Ascending aorta (tissue), 2 donors: ENCODE measurements around the gene TMPRSS5. TPM values are rescaled to one million over a fixed set of nuclear protein-coding genes. Genes with fewer than 3 reads are reported as not detected.
A peak's percentile ranks its signal among the peaks of the same experiment; 100 is the strongest.
"Not testable (repeated sequence)": the region's sequence is repeated elsewhere in the genome, so short reads cannot be mapped to it uniquely, and the experiment has no call there.

Source experiments
- DNase-seq, 2 donors: peaks; one replicate each; pipeline ENCODE4 v3.0.0-alpha.2; 2019; ENCODE audit warnings: low spot score in 2 of 2
- H3K27ac ChIP-seq, 2 donors: fragments of 200-600 bp; sonication (generic); one replicate each; pipeline ENCODE4 v1.5.1; 2016 to 2017; ENCODE audit warnings: mild to moderate bottlenecking in 1 of 2
- H3K27me3 ChIP-seq: fragments of 200-600 bp; sonication (generic); one replicate; pipeline ENCODE4 v1.5.1; 2017
- H3K36me3 ChIP-seq, 2 donors: fragments of 200-600 bp; sonication (generic); one replicate each; pipeline ENCODE4 v1.5.1; 2016
- H3K4me1 ChIP-seq, 2 donors: fragments of 200-600 bp; sonication (generic); one replicate each; pipeline ENCODE4 v1.5.1; 2016 to 2017; ENCODE audit warnings: mild to moderate bottlenecking in 1 of 2
- H3K4me3 ChIP-seq, 2 donors: fragments of 200-600 bp; sonication (generic); one replicate each; pipeline ENCODE4 v1.5.1; 2016 to 2017; ENCODE audit warnings: mild to moderate bottlenecking in 1 of 2
- H3K9me3 ChIP-seq, 2 donors: fragments of 200-600 bp; sonication (generic); one replicate each; pipeline ENCODE4 v1.5.1; 2016
- intact Hi-C: fragments of 100-400 bp; cut with DNase I; formaldehyde crosslinking; loops from one replicate; pipeline ENCODE4 v1.15.1; 2023
- total RNA-seq: library from RNA; depleted of rRNA; stranded (reverse); fragments of >200 nt; gene quantifications from one replicate; pipeline ENCODE4 v1.1.0, GENCODE V29; 2016
- TF ChIP-seq, protein P1 (sequence below), 3 experiments: fragments of 200-600 bp in 2 of 3; fragments of 450-650 bp in 1 of 3; sonication (generic) in 2 of 3; IDR thresholded peaks; one replicate each; pipeline ENCODE4 v1.5.1; 2016 to 2019; ENCODE audit warnings: antibody characterized with exemption in 3 of 3, mild to moderate bottlenecking in 1 of 3, moderate library complexity in 1 of 3

Gene TMPRSS5
- total RNA-seq, 1 donor from 2014 or later: not detected

DNA sequence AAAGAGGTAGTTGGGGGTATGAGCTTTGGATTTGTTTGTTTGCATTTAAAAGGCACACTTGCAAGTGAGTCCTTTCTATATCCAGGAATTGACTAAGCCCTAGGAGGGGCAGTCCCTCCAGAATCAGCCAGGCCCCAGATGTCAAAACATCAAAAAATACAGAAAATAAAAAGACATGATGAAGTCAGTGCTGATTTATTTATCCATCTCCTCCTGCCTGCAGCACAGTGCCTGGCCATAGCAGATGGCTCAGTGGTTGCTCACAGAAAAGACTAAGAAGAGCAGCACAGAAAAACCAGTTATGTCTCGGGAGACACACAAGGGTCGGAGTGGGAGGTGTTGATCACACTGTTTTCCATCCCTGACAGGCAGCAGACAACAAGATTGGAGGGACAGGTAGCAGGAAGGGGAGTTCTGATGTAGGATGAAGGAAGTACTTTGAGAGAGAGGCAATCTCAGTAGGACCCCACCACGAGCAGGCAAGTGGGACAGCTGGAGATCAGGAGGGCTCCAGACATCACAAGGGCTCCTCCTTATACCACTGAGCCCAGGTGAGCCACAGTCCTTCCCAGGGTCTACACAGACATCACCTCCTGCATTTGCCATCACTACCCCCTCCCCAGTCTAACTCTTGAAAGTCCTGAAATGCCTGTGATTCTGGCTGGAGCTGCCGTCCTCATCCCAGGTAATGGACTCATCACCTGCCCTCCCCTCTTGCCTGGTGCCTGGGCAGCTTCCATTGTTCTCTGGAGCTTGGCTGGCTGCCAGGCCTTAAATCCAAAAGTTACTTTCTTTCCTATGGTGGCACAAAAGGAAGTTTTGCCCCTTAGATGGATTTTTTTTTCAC lies 32.3 kb downstream of the TMPRSS5 start:
- intact Hi-C loops: no loop called here
- H3K9me3 ChIP-seq: no peaks in the 10 kb centered on the region
- TF ChIP-seq, protein P1, sequence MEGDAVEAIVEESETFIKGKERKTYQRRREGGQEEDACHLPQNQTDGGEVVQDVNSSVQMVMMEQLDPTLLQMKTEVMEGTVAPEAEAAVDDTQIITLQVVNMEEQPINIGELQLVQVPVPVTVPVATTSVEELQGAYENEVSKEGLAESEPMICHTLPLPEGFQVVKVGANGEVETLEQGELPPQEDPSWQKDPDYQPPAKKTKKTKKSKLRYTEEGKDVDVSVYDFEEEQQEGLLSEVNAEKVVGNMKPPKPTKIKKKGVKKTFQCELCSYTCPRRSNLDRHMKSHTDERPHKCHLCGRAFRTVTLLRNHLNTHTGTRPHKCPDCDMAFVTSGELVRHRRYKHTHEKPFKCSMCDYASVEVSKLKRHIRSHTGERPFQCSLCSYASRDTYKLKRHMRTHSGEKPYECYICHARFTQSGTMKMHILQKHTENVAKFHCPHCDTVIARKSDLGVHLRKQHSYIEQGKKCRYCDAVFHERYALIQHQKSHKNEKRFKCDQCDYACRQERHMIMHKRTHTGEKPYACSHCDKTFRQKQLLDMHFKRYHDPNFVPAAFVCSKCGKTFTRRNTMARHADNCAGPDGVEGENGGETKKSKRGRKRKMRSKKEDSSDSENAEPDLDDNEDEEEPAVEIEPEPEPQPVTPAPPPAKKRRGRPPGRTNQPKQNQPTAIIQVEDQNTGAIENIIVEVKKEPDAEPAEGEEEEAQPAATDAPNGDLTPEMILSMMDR (IDR thresholded peaks at IDR 0.05): no peak
- H3K36me3 ChIP-seq: no peaks in the 10 kb centered on the region
- H3K4me1 ChIP-seq: peaks cover 0 to 29% of the 10 kb centered on the region in 2 donors
- no peak overlapping the region for H3K4me3 ChIP-seq
- H3K27ac ChIP-seq: no peak overlapping the region
- no peak for DNase-seq
- no peaks in the 10 kb centered on the region for H3K27me3 ChIP-seq

DNA sequence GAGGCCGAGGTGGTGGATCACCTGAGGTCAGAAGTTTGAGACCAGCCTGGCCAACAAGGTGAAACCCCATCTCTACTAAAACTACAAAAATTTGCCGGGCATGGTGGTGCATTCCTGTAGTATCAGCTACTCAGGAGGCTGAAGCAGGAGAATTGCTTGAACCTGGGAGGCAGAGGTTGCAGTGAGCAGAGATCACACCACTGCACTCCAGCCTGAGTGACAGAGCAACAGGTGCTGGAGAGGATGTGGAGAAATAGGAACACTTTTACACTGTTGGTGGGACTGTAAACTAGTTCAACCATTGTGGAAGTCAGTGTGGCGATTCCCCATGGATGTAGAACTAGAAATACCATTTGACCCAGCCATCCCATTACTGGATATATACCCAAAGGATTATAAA lies 34.2 kb downstream of the TMPRSS5 start:
- H3K36me3 ChIP-seq, H3K4me3 ChIP-seq, H3K9me3 ChIP-seq, intact Hi-C loops, DNase-seq, H3K27me3 ChIP-seq, H3K27ac ChIP-seq: not testable (repeated sequence)
- H3K4me1 ChIP-seq: peaks cover 0 to 22% of the 10 kb centered on the region in 2 donors

- H3K27ac ChIP-seq: peak overlapping the region in 1 of 2 donors; percentile 79
- H3K9me3 ChIP-seq: peaks cover 0 to 8% of the 10 kb centered on the region in 2 donors
- no peaks in the 10 kb centered on the region for H3K27me3 ChIP-seq
- intact Hi-C loops: no loop called here
- H3K4me3 ChIP-seq: no peak overlapping the region
- TF ChIP-seq, protein P1 (IDR thresholded peaks at IDR 0.05): no peak
- no peak for DNase-seq
- H3K36me3 ChIP-seq: no peaks in the 10 kb centered on the region
- H3K4me1 ChIP-seq: peaks cover 0 to 15% of the 10 kb centered on the region in 2 donors
These were observed 35.3 kb downstream of the TMPRSS5 start for GRCh38 chr11:113670831-113671215.

- H3K36me3 ChIP-seq: no peaks in the 10 kb centered on the region
- no peak overlapping the region for H3K4me3 ChIP-seq
- H3K4me1 ChIP-seq: peaks cover 0 to 12% of the 10 kb centered on the region in 2 donors
- no peak for DNase-seq
- intact Hi-C loops: no loop called here
- TF ChIP-seq, protein P1 (IDR thresholded peaks at IDR 0.05): no peak
- peaks cover 0 to 8% of the 10 kb centered on the region in 2 donors for H3K9me3 ChIP-seq
- peak overlapping the region; percentile 65 to 79 for H3K27ac ChIP-seq
- no peaks in the 10 kb centered on the region for H3K27me3 ChIP-seq
These were observed 35.8 kb downstream of the TMPRSS5 start for GRCh38 chr11:113670149-113670830.

DNA sequence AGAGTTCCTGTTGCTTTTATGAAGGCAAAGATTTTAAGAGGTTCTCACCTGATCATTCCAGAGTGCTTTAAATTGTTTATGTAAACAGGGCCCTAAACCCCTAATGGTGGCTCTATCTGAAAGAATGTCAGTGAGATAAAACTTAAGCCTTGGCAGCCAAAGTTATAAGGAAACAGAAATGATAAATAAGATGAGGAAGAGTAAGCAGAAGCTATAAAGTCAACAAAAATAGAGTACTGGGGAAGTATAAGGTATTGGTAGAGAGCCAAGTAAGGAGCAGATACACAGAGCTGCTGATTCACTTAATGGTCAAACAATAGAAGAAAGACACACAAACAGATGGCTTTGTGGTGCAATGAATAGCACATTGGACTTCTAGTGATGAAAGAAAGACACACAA lies 37.9 kb downstream of the TMPRSS5 start:
- Histone ChIP-seq H3K4me3 (no peak overlapping the region), H3K36me3 (no peaks in the 10 kb centered on the region), H3K27ac (peak overlapping the region; percentile 65 to 79), H3K4me1 (peaks cover 0 to 6% of the 10 kb centered on the region in 2 donors), H3K27me3 (no peaks in the 10 kb centered on the region), H3K9me3 (peaks cover 0 to 8% of the 10 kb centered on the region in 2 donors)
- intact Hi-C loops: loop anchor here (2.0 kb wide), 1 partner anchor 35 kb away; no protein-coding TSS in a partner anchor
- DNase-seq: no peak
- TF ChIP-seq, protein P1 (IDR thresholded peaks at IDR 0.05): no peak

DNA sequence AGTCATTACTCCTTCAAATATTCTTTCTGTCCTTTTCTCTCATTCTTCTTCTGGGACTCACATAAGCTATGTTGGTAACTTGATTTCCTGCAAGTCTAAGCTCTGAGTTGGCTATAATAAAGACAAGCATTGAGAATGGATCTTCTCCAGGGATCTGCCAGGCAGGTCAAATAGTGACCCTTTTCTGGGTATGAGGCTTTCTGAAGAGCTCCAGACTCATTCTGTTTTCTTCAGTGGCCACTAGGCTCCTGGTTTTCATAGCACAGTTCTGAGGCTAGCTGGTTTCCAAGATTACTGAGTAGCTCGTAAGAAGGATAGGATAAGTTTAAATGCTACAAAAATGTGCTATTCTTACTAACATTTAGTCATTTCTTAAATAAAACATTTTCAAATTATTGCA lies 38.3 kb downstream of the TMPRSS5 start:
- H3K27me3 ChIP-seq: no peaks in the 10 kb centered on the region
- H3K9me3 ChIP-seq: peaks cover 0 to 8% of the 10 kb centered on the region in 2 donors
- DNase-seq: no peak
- intact Hi-C loops: loop anchor here (2.0 kb wide), 1 partner anchor 35 kb away; no protein-coding TSS in a partner anchor
- peaks cover 0 to 6% of the 10 kb centered on the region in 2 donors for H3K4me1 ChIP-seq
- no peaks in the 10 kb centered on the region for H3K36me3 ChIP-seq
- H3K27ac ChIP-seq: peak overlapping the region; percentile 5 to 79
- TF ChIP-seq, protein P1 (IDR thresholded peaks at IDR 0.05): no peak
- H3K4me3 ChIP-seq: no peak overlapping the region
